IPS-20b (cell line): Measurements from ENCODE around the gene RCC1.
A peak's percentile ranks its signal among the peaks of the same experiment; 100 is the strongest.
"Not testable (repeated sequence)": the region's sequence is repeated elsewhere in the genome, so short reads cannot be mapped to it uniquely, and the experiment has no call there.

Experiments used
- H3K27ac ChIP-seq: one replicate; pipeline ENCODE4 v1.5.1; 2013; ENCODE audit warnings: low read length
- H3K27me3 ChIP-seq: 2 replicates; pipeline ENCODE4 v1.6.1; 2013; ENCODE audit warnings: mild to moderate bottlenecking, low read length, inconsistent platforms; ENCODE audit not compliant: insufficient read depth
- H3K36me3 ChIP-seq: 2 replicates; pipeline ENCODE4 v1.6.1; 2013; ENCODE audit warnings: low read depth, mild to moderate bottlenecking, inconsistent platforms, low read length, moderate library complexity; ENCODE audit not compliant: insufficient read depth
- H3K4me1 ChIP-seq: 2 replicates; pipeline ENCODE4 v1.6.1; 2013; ENCODE audit warnings: mild to moderate bottlenecking, control low read depth, inconsistent platforms, low read length, moderate library complexity; ENCODE audit not compliant: insufficient read depth
- H3K4me3 ChIP-seq: 2 replicates; pipeline ENCODE4 v1.5.1; 2013; ENCODE audit warnings: mild to moderate bottlenecking, low read length, inconsistent platforms
- H3K9ac ChIP-seq: 2 replicates; pipeline ENCODE4 v1.6.1; 2013; ENCODE audit warnings: low read depth, mild to moderate bottlenecking, inconsistent platforms, low read length, moderate library complexity
- H3K9me3 ChIP-seq: 2 replicates; pipeline ENCODE4 v1.6.1; 2013; ENCODE audit warnings: mild to moderate bottlenecking, low read depth, low read length, inconsistent platforms; ENCODE audit not compliant: insufficient read depth

RCC1 gene, protein sequence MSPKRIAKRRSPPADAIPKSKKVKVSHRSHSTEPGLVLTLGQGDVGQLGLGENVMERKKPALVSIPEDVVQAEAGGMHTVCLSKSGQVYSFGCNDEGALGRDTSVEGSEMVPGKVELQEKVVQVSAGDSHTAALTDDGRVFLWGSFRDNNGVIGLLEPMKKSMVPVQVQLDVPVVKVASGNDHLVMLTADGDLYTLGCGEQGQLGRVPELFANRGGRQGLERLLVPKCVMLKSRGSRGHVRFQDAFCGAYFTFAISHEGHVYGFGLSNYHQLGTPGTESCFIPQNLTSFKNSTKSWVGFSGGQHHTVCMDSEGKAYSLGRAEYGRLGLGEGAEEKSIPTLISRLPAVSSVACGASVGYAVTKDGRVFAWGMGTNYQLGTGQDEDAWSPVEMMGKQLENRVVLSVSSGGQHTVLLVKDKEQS

DNA sequence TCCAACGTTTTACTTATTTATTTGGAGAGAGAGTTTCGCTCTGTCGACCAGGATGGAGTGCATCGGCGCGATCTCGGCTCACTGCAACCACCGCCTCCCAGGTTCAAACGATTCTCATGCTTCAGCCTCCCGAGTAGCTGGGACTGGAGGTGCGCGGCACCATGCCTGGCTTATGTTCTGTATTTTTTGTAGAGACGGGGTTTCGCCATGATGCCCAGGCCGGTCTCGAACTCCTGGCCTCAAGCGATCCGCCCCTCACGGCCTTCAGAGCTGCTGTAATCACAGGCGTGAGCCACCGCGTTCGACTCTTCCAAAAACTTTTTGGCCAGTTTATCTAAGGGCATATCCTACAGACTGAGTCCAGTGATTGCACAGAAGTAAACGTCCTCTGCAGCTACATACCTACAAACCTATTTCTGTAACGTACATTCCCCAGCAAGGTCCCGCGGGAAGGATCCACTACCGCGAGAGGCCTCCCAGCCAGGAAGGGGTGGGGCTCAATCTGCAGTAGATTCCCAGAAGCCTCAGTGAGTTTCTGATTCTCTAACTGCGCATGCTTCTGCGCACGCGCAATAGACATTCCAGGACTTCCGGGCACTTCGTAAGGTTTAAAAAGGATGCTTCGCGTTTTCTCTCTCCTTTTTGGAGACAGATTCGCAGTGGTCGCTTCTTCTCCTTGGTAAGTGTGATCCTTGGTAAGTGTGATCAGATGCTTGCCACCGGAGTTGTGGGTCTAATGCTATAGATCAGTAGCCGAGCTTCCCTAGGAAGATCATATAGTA lies at the start of gene RCC1:
Gene RCC1, plus strand, starts transcription at position 638 of the 782 bp plus-strand sequence. CDS start 23,824 bp downstream, outside the sequence.
- Histone ChIP-seq H3K27me3 (no peaks in the 10 kb centered on the region), H3K27ac (peak within 1 kb of the TSS; percentile 58), H3K4me3 (peak within 1 kb of the TSS; percentile 97), H3K9ac (peak within 1 kb of the TSS; percentile 100), H3K36me3 (peaks cover 45% of the 10 kb centered on the region), H3K9me3 (peaks cover 4% of the 10 kb centered on the region; the same call in 1 of the 2 replicates), H3K4me1 (peaks cover 11% of the 10 kb centered on the region)

DNA sequence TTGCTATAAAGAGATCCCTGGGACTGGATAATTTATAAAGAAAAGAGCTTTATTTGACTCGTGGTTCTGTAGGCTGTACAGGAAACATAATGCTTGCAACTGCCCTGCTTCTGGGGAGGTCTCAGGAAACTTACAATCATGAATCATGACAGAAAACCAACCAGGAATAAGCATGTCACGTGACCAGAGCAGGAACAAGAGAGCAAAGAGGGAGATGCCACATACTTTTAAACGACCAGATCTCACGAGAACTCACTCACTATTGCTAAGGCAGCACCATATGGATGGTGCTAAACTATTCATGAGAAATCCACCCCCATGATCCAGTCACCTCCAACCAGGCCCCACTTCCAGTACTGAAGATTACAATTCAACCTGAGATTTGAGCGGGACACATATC lies 49.8 kb upstream of the RCC1 start:
- Histone ChIP-seq H3K9me3 (no peaks in the 10 kb centered on the region), H3K4me3 (no peak overlapping the region), H3K27ac (no peak overlapping the region), H3K36me3 (peaks cover 25% of the 10 kb centered on the region), H3K9ac (no peak overlapping the region), H3K27me3 (no peaks in the 10 kb centered on the region), H3K4me1 (peaks cover 3% of the 10 kb centered on the region; the same call in 1 of the 2 replicates)

DNA sequence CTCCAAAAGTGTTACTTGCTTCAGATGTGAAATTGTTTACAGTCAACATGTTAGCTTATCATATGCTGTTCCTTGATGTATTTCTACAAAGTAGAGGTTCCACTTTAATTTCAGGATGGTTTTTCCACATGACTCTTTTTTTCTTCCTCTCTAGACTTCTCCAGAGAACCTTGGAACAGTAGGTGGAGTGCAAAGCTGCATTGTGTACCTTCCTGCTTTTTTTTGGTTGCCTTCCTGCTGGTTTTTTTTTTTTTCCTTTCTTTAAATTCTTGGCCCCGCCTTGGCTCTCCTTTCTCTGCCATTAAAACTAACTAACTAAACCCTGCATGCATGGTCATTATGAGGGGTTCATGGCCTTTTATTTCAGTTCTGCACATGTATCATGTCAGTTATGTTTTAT lies 48.2 kb upstream of the RCC1 start:
- Histone ChIP-seq H3K9ac (no peak overlapping the region), H3K9me3 (no peaks in the 10 kb centered on the region), H3K27me3 (no peaks in the 10 kb centered on the region), H3K27ac (no peak overlapping the region), H3K36me3 (peaks cover 33% of the 10 kb centered on the region), H3K4me3 (no peak overlapping the region), H3K4me1 (peaks cover 3% of the 10 kb centered on the region; the same call in 1 of the 2 replicates)

DNA sequence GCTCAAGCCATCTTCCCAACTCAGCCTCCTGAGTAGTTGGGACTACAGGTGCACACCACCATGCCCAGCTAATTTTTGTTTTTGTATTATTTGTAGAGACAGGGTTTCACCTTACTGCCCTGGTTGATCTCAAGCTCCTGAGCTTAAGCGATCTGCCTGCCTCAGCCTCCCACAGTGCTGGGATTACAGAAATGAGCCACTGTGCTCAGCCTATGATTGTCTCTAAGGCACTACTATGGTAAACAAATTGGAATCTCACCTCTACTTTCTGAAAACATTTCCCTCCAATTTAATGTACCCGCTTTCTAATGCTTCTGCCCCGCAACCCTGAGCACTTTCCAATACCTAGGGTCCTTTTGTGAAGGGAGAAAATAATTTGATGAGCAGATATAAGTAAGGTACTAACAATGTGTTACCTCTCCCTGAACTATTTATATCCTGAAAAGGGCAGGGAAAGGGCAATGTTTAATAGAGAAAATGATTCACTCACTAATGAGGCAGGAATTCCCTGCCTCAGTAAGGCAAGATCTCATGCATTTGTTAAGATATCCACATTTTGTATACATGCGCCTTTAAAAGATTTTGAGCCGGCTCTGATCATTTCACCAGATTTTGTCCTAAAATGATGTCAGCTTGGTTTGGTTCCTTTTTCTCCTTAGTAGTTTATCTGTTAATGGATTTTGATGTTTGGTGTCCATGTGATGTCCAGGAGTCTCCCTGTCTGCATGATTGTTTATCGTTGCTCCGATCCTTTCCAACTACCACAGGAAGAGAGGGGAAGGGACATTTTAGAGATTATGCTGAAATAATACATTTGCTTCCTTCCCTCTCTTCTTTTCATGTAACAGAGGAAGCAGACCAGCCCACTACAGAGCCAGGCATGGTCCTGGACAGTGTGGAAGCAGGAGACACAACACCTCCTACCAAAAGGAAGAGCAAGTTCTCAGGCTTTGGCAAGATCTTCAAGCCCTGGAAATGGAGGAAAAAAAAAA lies 47.3 kb upstream of the RCC1 start:
- Histone ChIP-seq H3K4me3 (no peak overlapping the region), H3K27ac (no peak overlapping the region), H3K9me3 (no peaks in the 10 kb centered on the region), H3K27me3 (no peaks in the 10 kb centered on the region), H3K36me3 (peaks cover 35% of the 10 kb centered on the region), H3K9ac (no peak overlapping the region), H3K4me1 (peaks cover 3% of the 10 kb centered on the region; the same call in 1 of the 2 replicates)

DNA sequence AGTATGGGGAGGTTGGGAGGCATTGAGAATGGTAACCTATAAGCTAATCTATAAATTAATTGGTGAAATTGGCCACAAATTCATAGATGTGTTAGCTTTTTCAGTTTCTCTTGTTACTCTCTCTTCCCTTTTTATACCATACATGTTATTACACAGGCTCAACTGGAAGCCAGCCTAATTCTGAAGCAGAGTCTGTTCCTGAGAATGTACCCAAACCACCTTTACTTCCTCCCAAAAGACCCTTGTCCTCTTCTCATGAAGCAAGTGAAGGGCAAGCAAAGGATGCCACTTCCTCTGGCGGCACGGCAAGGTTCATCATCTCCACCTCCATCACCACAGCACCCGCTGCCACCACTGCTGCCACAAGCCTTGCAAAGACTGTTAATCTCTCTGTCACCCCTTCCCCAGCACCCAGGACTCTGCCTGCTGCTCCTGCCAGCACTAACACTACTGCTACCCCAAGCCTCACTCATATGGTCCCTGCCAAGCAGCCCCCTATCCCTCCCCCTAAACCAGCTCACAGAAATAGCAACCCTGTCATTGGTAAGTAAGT lies 39.5 kb upstream of the RCC1 start:
- Histone ChIP-seq H3K4me1 (no peaks in the 10 kb centered on the region), H3K36me3 (peaks cover 66% of the 10 kb centered on the region), H3K27ac (no peak overlapping the region), H3K9me3 (no peaks in the 10 kb centered on the region), H3K27me3 (no peaks in the 10 kb centered on the region), H3K9ac (no peak overlapping the region), H3K4me3 (no peak overlapping the region)

DNA sequence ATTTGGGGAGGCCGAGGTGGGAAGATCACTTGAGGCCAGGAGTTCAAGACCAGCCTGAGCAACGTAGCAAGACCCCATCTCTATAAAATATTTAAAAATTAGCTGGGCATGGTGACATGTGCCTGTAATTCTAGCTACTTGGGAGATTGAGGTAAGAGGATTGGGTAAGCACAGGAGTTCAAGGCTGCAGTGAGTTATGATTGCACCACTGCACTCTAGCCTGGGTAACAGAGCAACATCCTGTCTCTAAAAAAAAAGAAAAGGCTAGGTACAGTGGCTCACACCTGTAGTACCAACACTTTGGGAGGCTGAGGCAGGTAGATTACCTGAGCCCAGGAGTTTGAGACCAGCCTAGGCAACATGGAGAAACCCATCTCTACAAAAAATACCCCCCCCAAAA lies 35.7 kb upstream of the RCC1 start:
- no peak overlapping the region for H3K4me3 ChIP-seq
- H3K36me3 ChIP-seq = peaks cover 73% of the 10 kb centered on the region
- no peaks in the 10 kb centered on the region for H3K4me1 ChIP-seq
- no peaks in the 10 kb centered on the region for H3K9me3 ChIP-seq
- H3K27me3 ChIP-seq = no peaks in the 10 kb centered on the region
- H3K27ac ChIP-seq = no peak overlapping the region
- no peak overlapping the region for H3K9ac ChIP-seq

DNA sequence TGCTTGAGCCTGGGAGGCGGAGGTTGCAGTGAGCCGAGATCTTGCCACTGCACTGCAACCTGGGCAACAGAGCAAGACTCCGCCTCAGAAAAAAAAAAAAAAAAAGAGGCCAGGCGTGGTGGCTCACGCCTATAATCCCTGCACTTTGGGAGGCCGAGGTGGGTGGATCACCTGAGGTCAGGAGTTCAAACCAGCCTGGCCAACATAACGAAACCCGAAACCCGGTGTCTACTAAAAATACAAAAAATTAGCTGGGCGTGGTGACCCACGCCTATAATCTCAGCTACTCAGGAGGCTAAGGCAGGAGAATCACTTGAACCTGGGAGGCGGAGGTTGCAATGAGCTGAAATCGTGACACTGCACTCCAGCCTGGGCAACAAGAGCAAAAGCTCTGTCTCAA lies 26.3 kb upstream of the RCC1 start:
- not testable (repeated sequence) for H3K27me3 ChIP-seq, H3K4me1 ChIP-seq, H3K27ac ChIP-seq, H3K9ac ChIP-seq, H3K9me3 ChIP-seq, H3K4me3 ChIP-seq
- peaks cover 80% of the 10 kb centered on the region for H3K36me3 ChIP-seq

DNA sequence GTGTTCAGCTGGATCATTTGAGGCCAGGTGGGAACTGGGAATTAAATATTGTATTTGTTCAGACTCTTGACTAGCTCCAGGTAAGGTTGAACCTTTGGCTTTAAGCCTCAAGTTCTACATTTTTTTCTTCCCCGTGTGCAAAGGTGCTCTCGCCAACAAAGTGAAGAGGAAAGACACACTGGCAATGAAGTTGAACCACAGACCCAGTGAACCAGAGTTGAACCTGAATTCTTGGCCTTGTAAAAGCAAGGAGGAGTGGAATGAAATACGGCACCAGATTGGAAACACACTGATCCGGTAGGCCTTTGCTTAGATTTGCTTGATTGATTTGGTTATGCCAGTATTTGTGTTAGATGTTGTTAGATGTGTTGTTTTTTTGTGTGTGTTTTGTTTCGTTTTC lies 25.5 kb upstream of the RCC1 start:
- Histone ChIP-seq H3K9me3 (no peaks in the 10 kb centered on the region), H3K36me3 (peaks cover 79% of the 10 kb centered on the region), H3K27ac (no peak overlapping the region)

DNA sequence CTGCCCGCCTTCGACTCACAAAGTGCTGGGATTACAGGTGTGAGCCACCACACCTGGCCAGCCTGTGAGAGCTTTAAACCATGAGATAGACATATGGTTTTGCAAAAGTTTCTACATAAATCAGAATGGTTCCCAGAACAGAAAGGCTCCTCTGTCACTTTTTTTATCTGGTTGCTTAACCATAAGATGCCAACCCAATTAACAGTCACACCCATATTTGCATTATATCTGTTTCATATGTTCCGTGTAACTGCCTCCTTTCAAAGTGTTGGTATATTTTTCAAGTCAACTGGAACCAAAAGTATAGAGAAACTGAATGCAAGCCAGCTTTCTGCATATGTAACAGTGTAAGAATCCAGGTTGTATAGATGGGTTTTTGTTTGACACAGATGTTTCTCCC lies 23.7 kb upstream of the RCC1 start:
- H3K9me3 ChIP-seq = no peaks in the 10 kb centered on the region
- no peak overlapping the region for H3K27ac ChIP-seq
- H3K27me3 ChIP-seq = no peaks in the 10 kb centered on the region
- peaks cover 77% of the 10 kb centered on the region for H3K36me3 ChIP-seq
- no peak overlapping the region for H3K9ac ChIP-seq
- no peak overlapping the region for H3K4me3 ChIP-seq
- H3K4me1 ChIP-seq = no peaks in the 10 kb centered on the region

More for the DNA sequence above, 25.5 kb upstream of the RCC1 start:
- Histone ChIP-seq H3K27me3 (no peaks in the 10 kb centered on the region), H3K4me3 (no peak overlapping the region), H3K9ac (no peak overlapping the region), H3K4me1 (no peaks in the 10 kb centered on the region)

DNA sequence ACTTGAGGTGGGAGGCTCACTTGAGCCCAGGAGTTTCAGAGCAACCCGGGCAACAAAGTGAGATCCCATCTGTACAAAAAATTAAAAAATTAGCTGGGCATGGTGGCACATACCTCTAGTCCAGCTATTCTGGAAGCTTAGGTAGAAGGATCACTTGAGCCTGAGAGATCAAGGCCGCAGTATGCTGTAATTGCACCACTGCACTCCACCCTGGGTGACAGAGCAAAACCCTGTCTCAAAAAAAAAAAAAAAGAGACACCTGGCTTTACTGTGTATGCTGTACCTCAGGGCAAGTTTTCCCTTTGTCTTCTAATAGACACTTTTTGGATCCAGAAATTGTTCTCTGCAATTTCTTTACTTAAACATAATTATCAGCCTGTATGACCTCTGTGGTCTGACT lies 23.1 kb upstream of the RCC1 start:
- no peaks in the 10 kb centered on the region for H3K9me3 ChIP-seq
- H3K4me1 ChIP-seq = no peaks in the 10 kb centered on the region
- H3K27me3 ChIP-seq = no peaks in the 10 kb centered on the region
- H3K27ac ChIP-seq = no peak overlapping the region
- peaks cover 76% of the 10 kb centered on the region for H3K36me3 ChIP-seq
- H3K9ac ChIP-seq = no peak overlapping the region
- H3K4me3 ChIP-seq = no peak overlapping the region

DNA sequence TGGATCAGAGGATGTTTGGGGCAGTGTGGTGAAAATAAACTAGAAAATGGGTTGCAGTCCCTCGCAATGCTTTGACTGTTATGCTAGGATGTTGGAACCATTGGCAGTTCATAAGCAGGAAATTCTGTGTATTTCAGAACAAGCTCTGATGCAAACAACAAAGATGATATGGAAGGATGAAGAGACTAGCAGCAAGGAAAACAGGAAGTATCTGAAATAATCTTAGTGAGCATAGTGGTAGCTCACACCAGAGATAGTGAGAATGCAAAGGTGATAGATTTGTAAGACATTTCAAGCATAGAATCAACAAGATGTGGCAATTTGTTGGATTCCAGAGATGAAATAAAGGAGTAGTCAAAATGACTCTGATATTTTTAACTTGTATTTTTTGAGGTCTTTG lies 11.1 kb upstream of the RCC1 start:
- no peaks in the 10 kb centered on the region for H3K9me3 ChIP-seq
- H3K9ac ChIP-seq = no peak overlapping the region
- no peaks in the 10 kb centered on the region for H3K4me1 ChIP-seq
- H3K27ac ChIP-seq = no peak overlapping the region
- H3K36me3 ChIP-seq = peaks cover 78% of the 10 kb centered on the region
- no peak overlapping the region for H3K4me3 ChIP-seq
- no peaks in the 10 kb centered on the region for H3K27me3 ChIP-seq
